DMS53 (cell line): ENCODE measurements around the gene ZNF287.
"Not testable (repeated sequence)": the region's sequence is repeated elsewhere in the genome, so short reads cannot be mapped to it uniquely, and the experiment has no call there.

Source experiments
- DNase-seq: peaks from one replicate; lab custom pipeline; 2025; lab: John Stamatoyannopoulos, UW

ZNF287 gene

GRCh38 chr17:16568541-16569357, at the start of gene ZNF287:
TSS of gene ZNF287 (minus strand) at chr17:16569204. CDS start at chr17:16567731, 1,473 bp downstream.
- DNase-seq, result peak; percentile 90

DNA sequence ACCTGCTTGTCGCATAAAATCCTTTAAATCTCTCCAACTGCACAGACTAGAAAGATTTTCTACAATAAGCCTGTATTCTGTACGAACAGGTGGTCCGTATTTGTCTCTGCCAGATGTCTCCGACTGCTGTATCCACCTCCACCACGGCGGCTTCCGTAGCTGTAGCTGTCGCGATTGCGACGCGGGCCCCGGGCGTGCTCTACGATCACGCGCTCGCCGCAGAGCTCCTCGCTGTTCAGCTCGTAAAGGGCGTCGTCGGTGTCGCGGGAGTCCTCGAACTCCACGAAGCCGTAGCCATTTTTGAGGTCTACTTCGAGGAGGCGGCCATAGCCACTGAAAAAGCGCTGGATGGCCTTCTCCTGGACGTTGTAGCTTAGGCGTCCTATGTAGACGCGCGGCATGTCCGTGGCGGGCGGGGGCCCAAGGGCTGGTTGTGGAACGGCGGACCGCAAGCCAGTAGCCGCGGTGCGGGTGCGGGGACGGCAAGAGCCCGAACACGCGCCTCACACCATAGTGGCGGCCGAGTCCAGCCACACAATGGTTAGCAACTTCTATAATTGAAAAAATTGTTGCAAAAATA, 48.6 kb upstream of the ZNF287 start:
- DNase-seq, result no peak

DNA sequence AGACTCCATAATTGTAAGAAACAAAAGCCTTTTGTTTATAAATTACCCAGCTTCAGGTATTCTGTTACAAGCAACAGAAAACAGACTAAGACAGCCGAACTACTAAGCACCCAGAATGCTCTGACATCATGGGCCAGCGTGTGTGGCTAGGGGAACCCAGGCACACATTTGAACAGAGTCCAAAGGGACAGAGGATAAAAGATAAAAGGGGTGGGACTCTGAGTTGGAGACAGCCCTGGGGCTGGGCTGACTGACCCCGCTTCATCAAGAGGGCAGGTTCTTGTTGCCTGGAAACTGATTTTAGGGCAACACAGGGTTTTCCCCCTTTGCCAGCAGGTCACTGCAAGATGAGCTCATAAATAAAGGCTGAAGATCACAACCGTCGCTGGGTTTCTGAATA, 30.5 kb upstream of the ZNF287 start:
- no peak for DNase-seq

- no peak for DNase-seq
These were observed 24.5 kb upstream of the ZNF287 start for GRCh38 chr17:16593356-16594102.

DNA sequence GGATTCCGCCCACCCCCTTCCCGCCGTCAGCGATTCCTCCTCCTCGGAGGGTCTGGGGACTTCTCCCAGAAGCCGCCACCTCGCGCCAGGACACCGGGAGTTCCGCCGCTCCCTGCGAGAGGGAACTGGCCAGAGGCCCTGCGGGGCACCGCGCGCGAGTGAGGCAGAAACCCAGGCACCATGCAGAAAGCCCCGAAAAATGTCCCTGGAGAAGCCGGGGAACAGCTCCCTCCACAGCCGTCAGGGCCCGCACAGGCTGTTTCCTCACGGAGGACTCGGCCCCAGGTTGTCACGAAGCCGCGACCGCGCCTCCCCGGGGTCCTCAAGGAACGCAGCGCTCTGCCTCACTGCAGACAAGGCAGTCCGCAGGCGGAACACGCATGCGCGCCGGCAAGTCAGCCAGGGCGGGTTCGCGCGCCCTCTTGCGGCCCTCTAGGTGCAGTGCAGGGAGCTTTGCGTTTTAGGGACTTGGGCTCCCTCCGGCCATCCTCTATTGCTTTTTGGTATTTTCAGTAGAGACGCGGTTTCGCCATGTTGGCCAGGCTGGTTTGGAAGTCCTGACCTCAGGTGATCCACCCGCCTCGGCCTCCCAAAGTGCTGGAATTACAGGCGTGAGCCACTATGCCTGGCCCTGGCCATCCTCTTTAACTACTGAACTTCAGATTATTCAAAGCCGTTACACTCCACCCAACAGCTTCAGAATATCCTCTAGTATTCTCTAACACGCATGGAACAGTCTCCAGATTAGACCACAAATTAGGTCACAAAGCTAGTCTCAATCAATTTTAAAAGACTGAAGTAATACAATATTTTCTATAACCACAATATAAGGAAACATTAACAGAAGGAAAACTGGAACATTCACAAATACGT, 20.3 kb upstream of the ZNF287 start:
- peak; percentile 86 for DNase-seq

DNA sequence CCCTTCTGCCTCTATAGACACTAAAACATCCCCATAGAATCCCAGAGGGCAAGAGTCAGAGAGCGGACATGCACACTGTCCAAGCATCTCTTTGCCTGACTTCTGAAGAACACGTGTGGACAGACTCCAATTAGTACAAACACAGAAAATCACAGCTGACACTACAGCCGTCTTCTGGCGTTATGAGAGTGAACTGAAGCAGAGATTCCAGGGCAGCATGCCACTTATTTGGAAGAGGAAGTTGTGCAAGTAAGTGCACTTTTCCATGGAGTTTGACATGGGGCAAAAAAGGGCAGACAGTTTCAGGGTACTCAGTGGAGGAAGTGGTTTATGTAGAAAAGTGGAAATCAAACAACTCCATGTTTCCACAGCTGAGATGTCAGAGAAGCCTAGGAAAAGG, 16.8 kb upstream of the ZNF287 start:
- DNase-seq, result no peak

GRCh38 chr17:16584273-16584995, 15.4 kb upstream of the ZNF287 start:
- peak; percentile 94 for DNase-seq

GRCh38 chr17:16583781-16584180, 14.8 kb upstream of the ZNF287 start:
- DNase-seq, result no peak

DNA sequence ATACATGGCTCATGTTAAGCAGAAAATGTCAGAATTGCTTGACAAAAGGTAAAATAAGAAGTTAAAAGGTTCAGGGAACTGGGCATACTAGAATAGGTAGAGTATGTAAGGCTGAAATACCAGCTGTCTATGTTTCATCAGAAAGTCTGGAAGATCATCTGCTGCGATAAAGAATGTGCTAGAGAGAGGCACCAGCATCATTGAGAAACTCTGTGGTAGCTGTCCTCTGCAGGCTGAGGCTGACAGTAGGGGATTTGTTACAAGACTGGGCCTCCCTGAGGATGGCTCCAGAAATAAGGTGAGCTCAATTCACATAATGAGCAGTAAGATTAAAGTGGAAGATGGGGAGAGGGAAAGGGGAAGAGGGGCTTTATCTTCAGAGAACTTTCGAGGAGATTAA, 4.5 kb upstream of the ZNF287 start:
- no peak for DNase-seq

GRCh38 chr17:16569358-16569712, 331 bp upstream of the ZNF287 start:
- no peak for DNase-seq

DNA sequence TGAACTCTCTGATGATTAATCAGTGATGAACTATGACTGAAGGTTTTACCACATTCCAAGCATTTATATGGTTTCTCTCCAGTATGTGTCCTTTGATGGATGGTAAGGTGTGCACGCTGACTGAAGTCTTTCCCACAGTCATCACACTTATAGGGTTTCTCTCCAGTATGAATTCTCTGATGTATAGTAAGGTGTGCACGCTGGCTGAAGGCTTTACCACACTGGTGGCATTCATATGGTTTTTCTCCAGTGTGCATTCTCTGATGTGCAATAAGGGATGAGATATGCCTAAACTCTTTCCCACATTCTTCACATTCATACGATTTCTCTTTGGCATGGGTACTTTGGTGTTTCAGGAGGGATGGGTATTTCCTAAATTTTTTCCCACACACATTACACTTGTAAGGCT, 16.4 kb downstream of the ZNF287 start:
- DNase-seq, result no peak

DNA sequence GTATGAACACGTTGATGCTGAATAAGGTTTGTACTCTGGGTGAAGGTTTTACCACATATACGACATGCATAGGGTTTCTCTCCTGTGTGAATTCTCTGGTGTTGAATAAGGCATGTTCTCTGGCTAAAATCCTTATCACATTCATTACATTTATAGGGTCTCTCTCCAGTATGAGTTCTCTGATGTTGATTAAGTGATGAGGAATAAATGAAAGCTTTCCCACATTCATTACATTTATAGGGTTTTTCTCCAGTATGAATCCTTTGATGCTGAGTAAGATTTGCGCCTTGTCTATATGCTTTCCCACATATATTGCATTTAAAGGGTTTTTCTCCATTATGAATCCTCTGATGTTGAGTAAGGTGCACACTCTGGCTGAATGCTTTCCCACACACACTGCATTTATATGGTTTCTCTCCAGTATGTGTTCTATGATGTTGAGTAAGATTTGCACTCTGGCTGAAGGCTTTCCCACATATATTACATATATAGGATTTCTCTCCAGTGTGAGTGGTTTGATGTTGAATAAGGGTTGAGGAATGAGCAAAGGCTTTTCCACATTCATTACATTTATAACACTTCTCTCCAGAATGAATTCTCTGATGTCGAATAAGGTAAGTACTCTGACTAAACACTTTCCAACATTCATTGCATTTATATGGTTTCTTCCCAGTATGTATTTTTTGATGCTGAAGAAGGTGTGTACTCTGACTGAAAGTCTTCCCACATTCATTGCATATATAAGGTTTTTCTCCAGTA, 16.9 kb downstream of the ZNF287 start:
- DNase-seq, result no peak

DNA sequence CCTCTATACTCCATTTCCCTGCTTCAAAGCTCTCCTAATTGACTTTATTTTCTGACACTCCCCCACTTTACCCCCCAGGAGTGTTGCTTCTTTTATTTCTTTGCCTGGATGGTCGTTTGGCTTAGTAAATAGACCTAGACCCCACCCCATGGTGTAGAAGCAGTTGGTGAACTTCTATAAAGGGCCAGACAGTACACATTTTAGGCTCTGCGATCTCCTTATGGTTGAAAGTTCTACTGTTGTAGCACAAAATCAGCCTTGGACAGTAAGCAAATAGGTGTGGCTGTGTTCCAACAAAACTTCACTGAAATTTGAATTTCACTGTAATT, 31.9 kb downstream of the ZNF287 start:
- no peak for DNase-seq

GRCh38 chr17:16534236-16534635, 34.8 kb downstream of the ZNF287 start:
- no peak for DNase-seq

DNA sequence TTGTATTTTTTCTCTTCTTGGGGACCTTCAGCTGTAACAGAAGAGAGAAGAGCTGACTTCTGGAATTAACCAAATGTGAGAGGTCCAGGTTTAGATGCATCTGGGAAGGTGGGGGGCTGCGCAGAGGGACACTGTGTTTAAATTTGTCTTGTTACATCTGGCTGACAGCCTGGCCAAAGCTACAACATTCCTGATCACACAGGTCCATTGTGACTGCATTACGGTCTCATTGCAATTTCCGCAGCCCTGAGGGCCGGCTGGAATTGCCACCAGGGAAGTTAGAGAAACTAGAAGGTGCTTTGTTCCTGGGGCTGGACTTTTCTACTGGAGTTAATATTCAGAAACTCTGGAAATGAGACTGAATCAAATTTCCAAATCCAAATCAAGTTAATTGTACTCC, 39.1 kb downstream of the ZNF287 start:
- DNase-seq, result no peak

DNA sequence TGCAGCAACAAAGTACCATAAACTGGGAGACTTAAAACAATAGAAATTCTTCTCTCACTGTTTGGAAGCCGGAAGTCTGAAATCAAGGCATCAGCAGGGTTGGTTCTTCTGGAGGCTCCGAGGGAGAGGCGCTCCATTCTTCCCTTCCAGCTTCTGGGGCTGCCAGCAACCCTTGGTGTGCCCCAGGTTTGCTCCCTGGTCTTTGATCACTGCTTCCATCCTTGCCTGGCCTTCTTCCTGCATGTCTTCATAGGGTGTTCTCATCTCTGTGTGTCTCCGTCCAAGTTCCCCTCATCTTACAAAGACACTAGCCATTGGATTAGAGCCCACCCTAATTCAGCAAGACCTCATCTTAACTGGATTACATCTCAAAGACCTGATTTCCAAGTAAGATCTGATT, 41.7 kb downstream of the ZNF287 start:
- DNase-seq, result no peak

DNA sequence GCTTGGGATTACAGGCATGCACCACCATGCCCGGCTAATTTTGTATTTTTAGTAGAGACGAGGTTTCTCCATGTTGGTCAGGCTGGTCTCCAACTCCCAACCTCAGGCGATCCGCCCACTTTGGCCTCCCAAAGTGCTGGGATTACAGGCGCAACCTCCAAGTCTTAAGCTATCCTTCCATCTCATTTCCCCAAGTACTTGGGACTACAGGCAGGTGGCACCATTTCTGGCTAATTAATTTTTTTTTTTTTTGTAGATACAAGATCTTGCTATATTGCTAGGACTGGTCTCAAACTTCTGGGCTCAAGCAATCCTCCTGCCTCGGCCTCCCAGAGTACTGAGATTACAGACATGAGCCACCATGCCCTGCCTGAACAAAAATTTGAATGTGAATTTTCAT, 43.4 kb downstream of the ZNF287 start:
- DNase-seq, result not testable (repeated sequence)

DNA sequence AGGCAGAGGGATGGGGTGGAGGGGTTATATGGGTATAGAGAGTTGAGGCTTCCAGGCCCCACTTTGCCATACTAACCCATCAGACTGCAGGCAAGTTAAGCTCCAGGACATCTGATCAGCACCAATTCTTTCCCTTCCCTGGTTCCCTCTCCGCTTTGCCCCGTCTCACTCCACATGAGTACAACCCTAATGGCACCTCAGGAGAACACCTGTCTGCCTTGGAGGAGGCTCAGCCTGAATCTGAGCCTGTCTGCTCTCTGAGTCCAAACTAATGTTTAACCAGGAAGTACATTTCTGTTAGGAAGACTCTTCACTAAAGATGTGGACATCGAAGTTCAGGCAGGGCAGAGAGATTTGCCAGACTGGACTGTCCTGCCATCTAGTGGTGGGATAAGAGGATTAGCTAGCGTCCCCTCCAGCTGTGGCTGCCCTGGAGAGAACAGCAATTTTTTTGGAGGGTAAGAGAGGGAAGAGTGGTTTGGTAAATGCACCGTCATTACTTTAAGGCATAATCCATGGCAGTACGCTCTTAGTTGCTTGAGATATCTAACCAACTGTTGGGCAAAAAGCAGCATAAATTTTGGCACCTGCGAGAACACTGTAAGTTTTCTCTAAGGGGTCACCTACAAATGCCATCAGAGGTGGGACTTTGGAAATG, 47.8 kb downstream of the ZNF287 start:
- peak; percentile 91 for DNase-seq

GRCh38 chr17:16519021-16519420, 50.0 kb downstream of the ZNF287 start:
- no peak for DNase-seq

- DNase-seq, result no peak
These were observed 51.5 kb downstream of the ZNF287 start for GRCh38 chr17:16517477-16517876.
